IMR-90 (cell line): ENCODE measurements around the gene KCNK6. TPM values are rescaled to one million over a fixed set of nuclear protein-coding genes. Genes with fewer than 3 reads are reported as not detected.

Source experiments
- ATAC-seq: fragments of 200-7000 bp; cut with Tn5 transposase; 2 replicates; pipeline ENCODE4 v1.9.1; 2020; ENCODE audit warnings: low read depth, mild to moderate bottlenecking, moderate library complexity
- BruUV-seq: library from RNA; stranded (reverse); fragments of 400-500 nt; replicated peaks from 2 replicates; lab custom pipeline; 2021; lab: Mats Ljungman, UMichigan
- CTCF ChIA-PET: fragments of 300-600 bp; formaldehyde crosslinking; extraction: SDS; loops from one replicate; lab custom pipeline; 2021; ENCODE audit warnings: antibody characterized with exemption; lab: Yijun Ruan, JAX
- POLR2A ChIA-PET: fragments of 300-600 bp; sonication (Branson Sonifier 250); formaldehyde crosslinking; loops from one replicate; lab custom pipeline; 2022; ENCODE audit warnings: antibody characterized with exemption; ENCODE audit not compliant: unreplicated experiment; lab: Charles Lee
- DNase-seq: peaks from one replicate; pipeline ENCODE4 v3.0.0; 2013
- H2AFZ ChIP-seq: replicated peaks from 2 replicates; pipeline ENCODE3; 2013; ENCODE audit warnings: low read length, mild to moderate bottlenecking; ENCODE audit not compliant: poor library complexity
- H2AK5ac ChIP-seq: 2 replicates; pipeline ENCODE4 v1.6.1; 2013; ENCODE audit warnings: low read depth, low read length, inconsistent platforms
- H2AK9ac ChIP-seq: replicated peaks from 2 replicates; pipeline ENCODE3; 2013; ENCODE audit warnings: mild to moderate bottlenecking, low read depth, low read length, moderate library complexity; ENCODE audit not compliant: poor library complexity
- H2BK120ac ChIP-seq: 2 replicates; pipeline ENCODE4 v1.6.1; 2013; ENCODE audit warnings: low read depth, low read length, inconsistent platforms
- H2BK15ac ChIP-seq: 3 replicates; pipeline ENCODE4 v1.6.1; 2013; ENCODE audit warnings: low read depth, low read length, inconsistent platforms
- H2BK20ac ChIP-seq: 2 replicates; pipeline ENCODE4 v1.6.1; 2013; ENCODE audit warnings: low read depth, mild to moderate bottlenecking, inconsistent platforms, low read length, moderate library complexity
- H2BK5ac ChIP-seq: 2 replicates; pipeline ENCODE4 v1.6.1; 2013; ENCODE audit warnings: mild to moderate bottlenecking, low read depth, low read length, inconsistent platforms; ENCODE audit not compliant: poor library complexity, severe bottlenecking
- H3K14ac ChIP-seq: replicated peaks from 2 replicates; pipeline ENCODE4 v1.6.1; 2013; ENCODE audit warnings: low read depth, low read length, inconsistent platforms
- H3K18ac ChIP-seq: 2 replicates; pipeline ENCODE4 v1.6.1; 2013; ENCODE audit warnings: low read depth, low read length, control low read depth
- H3K23ac ChIP-seq: 2 replicates; pipeline ENCODE4 v1.6.1; 2013; ENCODE audit warnings: low read depth, low read length, inconsistent platforms
- H3K27ac ChIP-seq: 2 replicates; pipeline ENCODE4 v1.5.1; 2013; ENCODE audit warnings: mild to moderate bottlenecking, control low read depth, low read length; ENCODE audit not compliant: insufficient read depth
- H3K27me3 ChIP-seq: 2 replicates; pipeline ENCODE4 v1.6.1; 2013; ENCODE audit warnings: low read length; ENCODE audit not compliant: control insufficient read depth, insufficient read depth
- H3K36me3 ChIP-seq: 2 replicates; pipeline ENCODE4 v1.6.1; 2013; ENCODE audit warnings: low read length, mixed read lengths; ENCODE audit not compliant: control insufficient read depth, insufficient read depth
- H3K4ac ChIP-seq: 2 replicates; pipeline ENCODE4 v1.6.1; 2013; ENCODE audit warnings: low read depth, low read length, inconsistent platforms
- H3K4me1 ChIP-seq: 2 replicates; pipeline ENCODE4 v1.6.1; 2013; ENCODE audit warnings: low read length, mixed read lengths; ENCODE audit not compliant: control insufficient read depth, insufficient read depth
- H3K4me2 ChIP-seq: 2 replicates; pipeline ENCODE4 v1.6.1; 2013; ENCODE audit warnings: low read depth, mild to moderate bottlenecking, control low read depth, low read length, moderate library complexity
- H3K4me3 ChIP-seq: 2 replicates; pipeline ENCODE4 v1.5.1; 2013; ENCODE audit warnings: low read depth, mild to moderate bottlenecking, control low read depth, low read length, moderate library complexity; ENCODE audit not compliant: insufficient read depth
- H3K56ac ChIP-seq: 2 replicates; pipeline ENCODE4 v1.6.1; 2013; ENCODE audit warnings: low read length, inconsistent platforms; ENCODE audit not compliant: insufficient read depth; ENCODE audit errors: extremely low read depth
- H3K79me1 ChIP-seq, 2 experiments: 2 replicates each; pipeline ENCODE4 v1.6.1; 2013; ENCODE audit warnings: low read length in 2 of 2, inconsistent platforms in 1 of 2, low read depth in 1 of 2
- H3K9ac ChIP-seq: 2 replicates; pipeline ENCODE4 v1.6.1; 2013; ENCODE audit warnings: low read depth, low read length, control low read depth
- H3K9me1 ChIP-seq: 2 replicates; pipeline ENCODE4 v1.6.1; 2013; ENCODE audit warnings: low read length, inconsistent platforms; ENCODE audit not compliant: insufficient read depth
- H3K9me3 ChIP-seq: 2 replicates; pipeline ENCODE4 v1.6.1; 2013; ENCODE audit warnings: low read length; ENCODE audit not compliant: control insufficient read depth, insufficient read depth
- H4K20me1 ChIP-seq: 2 replicates; pipeline ENCODE4 v1.6.1; 2013; ENCODE audit warnings: low read length, inconsistent platforms; ENCODE audit not compliant: insufficient read depth
- H4K5ac ChIP-seq: 2 replicates; pipeline ENCODE4 v1.6.1; 2013; ENCODE audit warnings: mild to moderate bottlenecking, low read depth, low read length, control low read depth
- H4K8ac ChIP-seq, 2 experiments: 2 replicates each; pipeline ENCODE4 v1.6.1; 2013; ENCODE audit warnings: low read depth in 2 of 2, low read length in 2 of 2, control low read depth in 1 of 2, inconsistent platforms in 1 of 2
- H4K91ac ChIP-seq: 2 replicates; pipeline ENCODE4 v1.6.1; 2013; ENCODE audit warnings: low read depth, low read length, inconsistent platforms; ENCODE audit not compliant: insufficient read depth
- BHLHE40 ChIP-seq: fragments of 150-350 bp; IDR thresholded peaks from 2 replicates; pipeline ENCODE4 v1.6.1; 2016; ENCODE audit warnings: mild to moderate bottlenecking, low read depth, low read length
- CEBPB ChIP-seq: IDR thresholded peaks from 2 replicates; pipeline ENCODE4 v1.6.1; 2012; ENCODE audit warnings: low read depth, low read length, improper control_type of control experiment
- CHD1 ChIP-seq: IDR thresholded peaks from 2 replicates; pipeline ENCODE4 v1.6.1; 2012; ENCODE audit warnings: low read depth, low read length, improper control_type of control experiment
- CTCF ChIP-seq: conservative IDR thresholded peaks from 2 replicates; pipeline ENCODE4 v1.5.1; 2012; ENCODE audit warnings: mild to moderate bottlenecking, low read depth, low read length, improper control_type of control experiment
- ELK1 ChIP-seq: fragments of 150-350 bp; IDR thresholded peaks from 2 replicates; pipeline ENCODE4 v1.6.1; 2016; ENCODE audit warnings: low read depth, mild to moderate bottlenecking, low read length, moderate library complexity, borderline replicate concordance
- FOS ChIP-seq: fragments of 150-350 bp; IDR thresholded peaks from 2 replicates; pipeline ENCODE4 v1.6.1; 2016; ENCODE audit warnings: low read depth, low read length
- MAFK ChIP-seq: IDR thresholded peaks from 2 replicates; pipeline ENCODE4 v1.6.1; 2012; ENCODE audit warnings: low read depth, low read length, improper control_type of control experiment
- MAZ ChIP-seq: IDR thresholded peaks from 2 replicates; pipeline ENCODE4 v1.6.1; 2012; ENCODE audit warnings: low read depth, mild to moderate bottlenecking, low read length, improper control_type of control experiment, moderate library complexity, borderline replicate concordance
- MXI1 ChIP-seq: IDR thresholded peaks from 2 replicates; pipeline ENCODE4 v1.6.1; 2012; ENCODE audit warnings: low read depth, mild to moderate bottlenecking, low read length, moderate library complexity, borderline replicate concordance
- NFE2L2 ChIP-seq: fragments of 150-350 bp; IDR thresholded peaks from 2 replicates; pipeline ENCODE4 v1.6.1; 2016; ENCODE audit warnings: low read depth, mild to moderate bottlenecking, low read length
- POLR2A ChIP-seq: IDR thresholded peaks from 2 replicates; pipeline ENCODE4 v1.6.1; 2012; ENCODE audit warnings: mild to moderate bottlenecking, low read depth, low read length
- RAD21 ChIP-seq: IDR thresholded peaks from 2 replicates; pipeline ENCODE4 v1.6.1; 2012; ENCODE audit warnings: low read length, improper control_type of control experiment
- RCOR1 ChIP-seq: IDR thresholded peaks from 2 replicates; pipeline ENCODE4 v1.6.1; 2012; ENCODE audit warnings: mild to moderate bottlenecking, low read length, improper control_type of control experiment; ENCODE audit not compliant: insufficient replicate concordance
- RFX5 ChIP-seq: IDR thresholded peaks from 2 replicates; pipeline ENCODE4 v1.8.0; 2012; ENCODE audit warnings: low read depth, mild to moderate bottlenecking, low read length, moderate library complexity
- SMC3 ChIP-seq: fragments of 150-350 bp; IDR thresholded peaks from 2 replicates; pipeline ENCODE4 v1.6.1; 2016; ENCODE audit warnings: low read depth, mild to moderate bottlenecking, antibody characterized with exemption, low read length, moderate library complexity
- USF2 ChIP-seq: fragments of 150-350 bp; IDR thresholded peaks from 2 replicates; pipeline ENCODE4 v1.6.1; 2017; ENCODE audit warnings: mild to moderate bottlenecking, antibody characterized with exemption, low read length, low read depth
- WGBS, 2 experiments: methylation state at CpG; one replicate each; pipeline versions ENCODE4 v1.1.5 to v1.1.7; 2013; ENCODE audit warnings: missing lambda C conversion rate in 2 of 2; ENCODE audit not compliant: insufficient read length in 1 of 2; ENCODE audit errors: extremely low coverage in 2 of 2; 5-methylcytosine and 5-hydroxymethylcytosine counted together
- dilution Hi-C: fragments of 300-500 bp; cut with HindIII; formaldehyde crosslinking; loops from one replicate; pipeline ENCODE4 v1.14.3; 2018; ENCODE audit warnings: low sequenced_read_pairs; ENCODE audit not compliant: unreplicated experiment
- in situ Hi-C: fragments of 300-500 bp; cut with MboI; formaldehyde crosslinking; loops from 3 replicates; pipeline ENCODE4 v1.14.3; 2019; ENCODE audit warnings: low sequenced_read_pairs, inconsistent platforms, mixed read lengths
- intact Hi-C: fragments of 100-400 bp; cut with micrococcal nuclease; formaldehyde crosslinking; loops from 2 replicates; pipeline ENCODE4 v1.10.0; 2022
- polyA plus RNA-seq, 3 experiments: library from polyadenylated mRNA; depleted of rRNA; stranded (reverse); fragments of >200 nt; gene quantifications; 2 replicates each; pipeline ENCODE4 v1.2.3, GENCODE V29; 2012; ENCODE audit warnings: low replicate concordance in 1 of 3
- total RNA-seq: library from RNA; depleted of rRNA; stranded (reverse); fragments of >200 nt; gene quantifications from 2 replicates; pipeline ENCODE4 v1.2.3, GENCODE V29; 2012

KCNK6 gene
- total and polyA plus RNA-seq, 2 of the 4 experiments (the other 2 are of a cell fraction) = 2.7 to 4.5 TPM

GRCh38 chr19:38307076-38307475, 12.6 kb upstream of the KCNK6 start:
- WGBS, 2 experiments = 88% methylated on average over 1 of the region's 4 CpGs; no CpG with 5 or more reads in 1 of the 2 experiments
- POLR2A ChIA-PET = no interaction called here

More at GRCh38 chr19:38307076-38307475, 12.6 kb upstream of the KCNK6 start:
- no peak overlapping the region for H4K91ac ChIP-seq
- H3K4me3 ChIP-seq = no peak overlapping the region
- H3K18ac ChIP-seq = no peak overlapping the region
- H2BK15ac ChIP-seq = no peak overlapping the region
- H4K20me1 ChIP-seq = peaks cover 4% of the 10 kb centered on the region; the same call in 1 of the 2 replicates
- ATAC-seq (no peak), DNase-seq (no peak)
- peaks cover 3% of the 10 kb centered on the region for H3K9me1 ChIP-seq
- no peak overlapping the region for H3K4ac ChIP-seq
- H2AK9ac ChIP-seq = no peak overlapping the region
- no TSS peak for BruUV-seq
- H4K8ac ChIP-seq = no peak overlapping the region
- peaks cover 30% of the 10 kb centered on the region for H3K36me3 ChIP-seq
- H3K23ac ChIP-seq = no peak overlapping the region
- no peak overlapping the region for H2BK120ac ChIP-seq
- no peak overlapping the region for H3K9ac ChIP-seq
- no peak overlapping the region for H3K56ac ChIP-seq
- H2BK5ac ChIP-seq = no peak overlapping the region
- no peak overlapping the region for H3K27ac ChIP-seq
- peaks cover 7 to 28% of the 10 kb centered on the region in 2 experiments for H3K79me1 ChIP-seq
- H2AFZ ChIP-seq = no peak overlapping the region
- intact Hi-C loops = no loop called here
- no peaks in the 10 kb centered on the region for H3K9me3 ChIP-seq
- H3K4me2 ChIP-seq = no peak overlapping the region
- dilution Hi-C loops = no loop called here
- in situ Hi-C loops = no loop called here
- no peak overlapping the region for H2BK20ac ChIP-seq
- H3K27me3 ChIP-seq = no peaks in the 10 kb centered on the region
- TF ChIP-seq BHLHE40 (no peak), RAD21 (no peak), RFX5 (no peak), USF2 (no peak), POLR2A (no peak), MXI1 (no peak), FOS (no peak), RCOR1 (no peak), NFE2L2 (no peak), SMC3 (no peak), MAZ (no peak), CHD1 (no peak), MAFK (no peak), CEBPB (no peak), CTCF (no peak), ELK1 (no peak)
- CTCF ChIA-PET = no interaction called here
- H3K4me1 ChIP-seq = 0 out of 2 replicates have a peak, but pooled peaks cover 2% of the 10 kb centered on the region
- H2AK5ac ChIP-seq = no peak overlapping the region
- no peak overlapping the region for H4K5ac ChIP-seq
- no peak overlapping the region for H3K14ac ChIP-seq
